Germinal center (tissue), 1 donor: ENCODE measurements around the gene AKIP1.
A peak's percentile ranks its signal among the peaks of the same experiment; 100 is the strongest.
"Not testable (repeated sequence)": the region's sequence is repeated elsewhere in the genome, so short reads cannot be mapped to it uniquely, and the experiment has no call there.

Experiments
- DNase-seq: peaks from one replicate; pipeline ENCODE4 v3.0.0; 2012; ENCODE audit warnings: mixed read lengths, low spot score

Gene AKIP1

DNA sequence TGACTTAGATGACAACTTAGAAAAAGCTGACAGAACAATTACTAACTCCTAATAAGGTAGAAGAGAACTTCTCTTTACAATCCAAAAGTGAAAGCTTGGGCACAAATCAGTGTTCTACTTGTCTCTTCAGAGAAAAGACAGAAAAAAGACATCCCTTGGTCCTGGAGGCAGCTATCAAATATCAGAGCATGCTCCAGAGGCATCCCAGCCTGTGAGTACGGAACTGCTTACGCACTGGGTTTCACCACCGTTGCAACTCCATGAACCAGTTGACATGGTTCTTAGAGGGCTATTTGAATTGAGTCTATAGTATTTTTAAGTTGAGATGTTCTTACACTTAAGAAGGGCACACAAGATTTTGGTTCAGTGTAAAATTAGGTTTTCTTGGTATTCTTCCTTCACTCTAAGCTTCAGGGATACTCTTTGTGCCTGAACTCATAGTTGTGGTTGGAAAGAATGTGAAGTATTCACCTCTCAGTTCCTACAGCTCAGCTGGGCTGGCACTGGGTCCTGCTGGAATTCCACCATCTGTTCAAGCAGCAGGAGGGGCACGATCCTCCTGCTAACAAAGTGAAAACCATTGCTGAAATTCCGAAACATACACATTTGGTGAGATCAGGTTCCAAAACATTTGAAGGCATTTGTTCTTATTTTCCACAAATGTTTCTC is 6.3 kb downstream of the AKIP1 start:
- DNase-seq: no peak

- DNase-seq: no peak
Measured at GRCh38 chr11:8922691-8923090, 11.7 kb downstream of the AKIP1 start.

GRCh38 chr11:8925711-8926110 is 14.7 kb downstream of the AKIP1 start:
- no peak for DNase-seq

DNA sequence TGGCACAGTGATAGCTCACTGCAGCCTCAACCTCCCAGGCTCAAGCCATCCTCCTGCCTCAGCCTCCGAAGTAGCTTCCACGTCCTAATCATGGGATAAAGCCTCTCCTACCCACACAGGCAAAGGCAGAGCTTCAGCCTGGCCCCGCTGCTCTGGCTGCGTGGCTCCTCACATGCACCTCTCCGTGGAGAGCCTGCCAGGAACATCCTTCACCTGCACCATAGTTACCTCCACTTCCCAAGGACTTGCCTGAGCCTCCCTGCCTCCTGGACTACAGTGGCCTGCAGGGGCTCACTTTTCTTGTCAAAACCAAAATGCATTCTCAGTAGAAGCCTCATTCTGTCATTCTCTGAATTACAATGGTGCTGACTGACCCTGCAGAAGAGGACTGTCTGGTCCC is 15.2 kb downstream of the AKIP1 start:
- DNase-seq: no peak

- no peak for DNase-seq
Measured at GRCh38 chr11:8927233-8927632, 16.2 kb downstream of the AKIP1 start.

GRCh38 chr11:8928205-8928604 is 17.2 kb downstream of the AKIP1 start:
- no peak for DNase-seq

DNA sequence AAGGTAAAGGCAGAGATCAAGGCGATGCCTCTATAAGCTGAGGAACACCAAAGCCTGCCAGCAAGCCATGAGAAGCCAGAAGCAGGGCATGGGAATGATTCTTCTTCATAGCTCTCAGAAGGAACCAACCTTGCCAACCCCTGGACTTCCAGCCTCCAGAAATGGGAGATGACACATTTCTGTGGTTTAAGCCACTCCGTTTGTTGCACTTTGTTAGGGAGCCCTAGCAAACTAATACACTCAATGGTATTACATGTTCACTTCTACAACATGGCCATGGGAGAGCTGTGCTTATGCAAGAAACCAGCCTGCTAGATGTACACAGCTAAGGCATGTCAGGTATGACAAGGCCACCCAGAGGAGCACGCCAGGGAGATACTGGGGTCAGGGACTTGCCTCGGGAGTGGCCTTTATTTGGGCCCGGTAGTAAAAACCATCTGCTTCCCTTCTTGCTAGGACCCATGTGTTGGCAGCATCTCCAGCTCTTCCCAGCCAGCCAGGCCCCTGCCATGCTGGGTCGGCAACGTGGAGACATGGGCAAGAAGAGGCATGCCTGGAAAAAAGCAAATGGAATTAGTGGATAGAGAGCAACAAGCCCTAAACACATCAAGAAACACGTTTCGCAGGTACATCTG is 18.1 kb downstream of the AKIP1 start:
- no peak for DNase-seq

DNA sequence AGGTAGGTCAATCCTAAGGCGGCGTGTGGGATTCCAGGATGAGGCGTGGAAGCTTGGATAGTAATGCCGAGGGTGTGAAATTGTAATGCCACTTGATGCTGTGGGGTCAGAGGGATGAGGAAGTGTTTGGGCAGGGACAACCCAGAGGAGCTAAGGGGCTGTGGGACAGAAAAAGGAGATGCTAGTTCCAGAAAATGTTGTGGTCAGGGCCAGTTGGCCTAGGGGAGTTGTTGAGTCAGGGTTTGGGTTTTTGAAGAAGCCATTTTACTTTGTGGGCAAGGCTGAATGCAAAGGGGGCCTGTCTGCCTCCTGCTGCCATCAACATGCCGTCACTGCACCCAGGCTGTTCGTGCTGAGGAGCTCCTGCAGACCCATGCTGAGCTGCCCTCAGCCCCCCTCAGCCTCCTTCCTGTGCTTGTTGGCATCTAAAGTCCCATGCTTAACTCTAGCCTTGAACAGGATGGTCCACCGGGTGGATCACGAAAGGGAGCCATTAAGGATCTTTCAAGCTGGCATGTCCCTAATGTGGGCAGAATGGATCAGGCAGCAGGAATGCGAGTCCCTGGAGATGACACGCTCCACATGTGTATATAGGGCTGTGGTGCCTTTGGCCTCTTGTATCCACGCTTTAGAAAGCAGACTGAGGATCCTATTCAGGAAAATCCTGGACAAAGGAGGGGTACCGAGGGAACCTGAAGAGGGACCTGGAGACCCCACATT is 19.6 kb downstream of the AKIP1 start:
- no peak for DNase-seq

DNA sequence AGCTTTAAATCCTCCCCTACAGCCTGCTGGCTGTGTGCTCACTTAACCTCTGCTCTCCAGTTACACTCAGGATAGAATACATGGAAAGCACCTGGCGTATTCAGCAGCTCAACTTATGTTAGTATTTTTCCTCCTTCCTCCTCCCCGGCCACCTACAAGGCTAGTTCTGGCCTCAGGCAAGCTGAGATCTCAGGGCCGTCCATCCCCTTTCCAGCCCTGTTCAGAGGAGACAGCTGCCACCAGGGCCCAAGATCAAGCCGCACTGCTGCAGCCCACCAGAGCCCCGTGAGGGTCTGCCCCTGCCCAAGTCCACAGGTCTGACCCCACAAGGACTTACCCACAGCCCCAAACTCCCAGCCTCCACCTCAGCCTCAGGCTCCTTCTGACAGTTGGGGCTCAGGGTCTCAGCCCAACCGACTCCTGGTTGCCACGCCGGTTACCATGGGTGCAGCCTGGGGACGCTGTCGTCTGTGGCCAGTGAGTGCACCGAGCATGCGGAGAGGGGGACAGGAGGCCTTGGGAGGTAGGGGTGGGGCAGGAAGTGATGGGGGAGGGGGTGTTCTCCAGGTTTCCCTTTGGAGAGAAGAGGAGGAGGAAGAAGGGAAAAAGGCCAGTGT is 21.7 kb downstream of the AKIP1 start, which contains the start of gene C11orf16:
TSS of gene C11orf16 (minus strand) at position 384 of the 617 bp plus-strand sequence. CDS start 639 bp downstream, outside the sequence.
- no peak for DNase-seq

DNA sequence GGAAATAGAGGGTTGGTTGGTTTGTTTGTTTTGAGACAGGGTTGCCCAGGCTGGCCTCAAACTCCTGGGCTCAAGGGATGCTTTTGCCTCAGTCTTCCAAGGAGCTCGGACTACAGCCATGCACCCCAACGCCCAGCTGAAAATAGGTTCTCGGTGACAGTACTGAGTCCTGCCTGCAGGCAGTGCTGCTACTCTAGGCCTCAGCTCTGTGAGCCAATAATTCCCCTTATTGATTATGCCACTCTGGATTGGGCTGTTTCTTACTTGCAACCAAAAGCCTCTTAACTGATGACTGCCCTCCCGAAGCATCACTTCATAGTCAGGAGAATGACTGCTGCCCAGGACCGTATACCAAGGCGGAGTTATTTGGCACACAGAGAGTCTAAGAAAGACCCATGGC is 22.9 kb downstream of the AKIP1 start:
- DNase-seq: no peak

DNA sequence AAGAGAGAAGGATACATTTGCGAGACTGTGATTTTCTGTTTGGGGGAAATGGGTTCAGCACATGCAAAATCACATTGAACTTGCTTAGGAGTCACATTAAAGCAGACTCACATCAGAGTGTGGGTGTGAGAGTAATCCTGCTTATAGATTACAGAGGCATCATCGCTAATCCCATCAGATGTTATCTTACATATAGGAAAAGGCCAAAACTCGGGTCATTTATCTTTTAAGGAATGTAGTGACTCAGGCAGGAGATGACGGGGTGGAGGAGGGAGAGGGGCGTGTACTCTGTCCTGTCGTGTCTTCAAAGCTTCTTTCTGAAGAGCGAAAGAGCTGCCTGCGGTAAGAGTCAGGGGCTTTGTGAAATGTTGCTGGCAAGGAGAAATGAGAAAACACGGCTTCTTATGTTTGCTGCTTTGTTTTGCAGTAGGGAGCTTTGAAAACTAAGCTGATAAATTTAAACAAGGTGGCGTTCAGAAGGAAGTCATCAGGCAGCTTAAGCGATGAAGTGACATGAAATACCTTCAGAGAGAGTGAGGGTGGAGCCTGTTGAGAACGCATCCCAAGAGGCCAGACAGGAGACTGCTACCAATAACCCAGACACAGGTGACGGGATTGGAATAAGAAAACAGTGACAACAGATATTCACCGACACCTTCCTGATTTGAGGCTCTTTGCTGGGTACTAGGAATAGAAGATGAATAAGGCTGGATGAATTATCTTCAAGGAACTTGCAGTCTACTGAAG is 23.9 kb downstream of the AKIP1 start:
- DNase-seq: no peak

- DNase-seq: not testable (repeated sequence)
Measured at GRCh38 chr11:8935789-8936188, 24.8 kb downstream of the AKIP1 start.

DNA sequence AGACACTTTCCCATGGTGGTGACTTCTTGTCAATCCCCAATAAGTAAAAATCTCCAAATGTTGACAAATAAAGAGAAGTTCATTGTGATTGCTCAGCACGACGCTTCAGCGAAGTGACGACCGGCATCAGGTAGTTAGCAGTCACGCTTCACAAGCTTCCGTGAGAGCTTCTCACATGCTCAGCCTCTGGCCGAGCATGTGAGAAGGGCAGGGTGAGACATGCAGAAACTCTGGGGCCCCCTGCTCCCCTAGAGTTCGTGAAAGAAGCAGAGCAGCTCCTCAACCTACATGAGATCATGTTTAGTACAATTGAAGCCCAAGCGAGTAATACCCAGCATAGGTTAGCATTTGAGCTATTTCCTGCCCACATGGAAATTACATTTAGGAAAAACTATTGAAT is 26.2 kb downstream of the AKIP1 start:
- DNase-seq: no peak

GRCh38 chr11:8937659-8938058 is 26.7 kb downstream of the AKIP1 start:
- DNase-seq: no peak

GRCh38 chr11:8941341-8942103 is 30.5 kb downstream of the AKIP1 start:
- no peak for DNase-seq

DNA sequence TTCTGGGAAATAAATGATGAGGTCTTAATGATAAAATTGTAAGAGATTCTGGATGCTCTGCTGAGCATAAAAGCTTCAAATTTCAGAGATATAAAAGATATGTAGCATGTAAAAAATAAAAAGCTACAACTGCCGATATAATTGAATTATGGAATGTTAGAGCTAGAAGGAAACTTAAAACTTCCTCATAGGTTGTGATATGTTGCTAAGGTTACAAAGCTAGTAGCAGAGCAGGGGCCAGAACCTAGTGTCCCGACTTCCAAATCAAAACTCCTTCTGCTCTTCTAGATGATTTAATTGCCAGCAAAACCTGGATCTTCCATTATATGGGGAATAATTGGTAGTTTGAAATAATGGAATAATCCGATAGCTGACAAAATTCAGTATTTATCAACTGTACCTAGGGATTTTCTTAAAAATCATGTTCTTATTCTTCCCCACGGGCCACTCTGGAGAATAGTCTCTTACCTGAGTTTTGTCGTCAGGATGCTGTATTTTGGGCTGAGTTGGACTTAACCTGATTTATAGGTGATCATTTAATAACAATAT is 31.6 kb downstream of the AKIP1 start, which contains the start of gene ASCL3:
TSS of gene ASCL3 (minus strand) at position 499 of the 549 bp plus-strand sequence. CDS start 4,855 bp downstream, outside the sequence.
- DNase-seq: no peak

- DNase-seq: no peak
Measured at GRCh38 chr11:8947230-8947943, 36.4 kb downstream of the AKIP1 start.

- DNase-seq: no peak
Measured at GRCh38 chr11:8948886-8949285, 37.9 kb downstream of the AKIP1 start.

DNA sequence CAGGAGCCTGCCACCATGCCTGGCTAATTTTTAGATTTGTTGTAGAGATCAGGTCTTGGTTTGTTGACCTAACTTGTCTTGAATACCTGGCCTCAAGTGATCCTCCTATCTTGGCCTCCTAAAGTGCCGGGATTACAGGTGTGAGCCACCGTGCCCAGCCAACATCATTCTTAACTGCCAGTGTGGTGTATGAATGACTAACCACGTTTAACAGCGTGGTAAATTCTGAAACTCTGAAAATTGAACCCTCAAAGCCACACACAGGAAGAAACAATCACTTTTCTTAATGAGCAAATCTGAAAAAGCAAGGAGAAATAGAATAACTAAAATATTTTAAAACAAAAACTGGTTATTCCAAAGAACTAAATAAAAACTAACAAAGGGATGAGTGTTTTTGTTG is 45.9 kb downstream of the AKIP1 start:
- no peak for DNase-seq

GRCh38 chr11:8959546-8960166 is 48.7 kb downstream of the AKIP1 start:
- peak; percentile 67 for DNase-seq
